Osteocyte (in vitro differentiated cells): ENCODE data around the gene NTN4. TPM values are rescaled to one million over a fixed set of nuclear protein-coding genes. Genes with fewer than 3 reads are reported as not detected.
"Not testable (repeated sequence)": the region's sequence is repeated elsewhere in the genome, so short reads cannot be mapped to it uniquely, and the experiment has no call there.

Experiments
- DNase-seq: peaks from one replicate; pipeline ENCODE4 v3.0.0; 2021; ENCODE audit warnings: mixed read lengths; ENCODE audit not compliant: unreplicated experiment; ENCODE audit errors: extremely low spot score
- H3K27ac Mint-ChIP-seq: one replicate; pipeline ENCODE4 v1.8.0; 2021; ENCODE audit warnings: mild to moderate bottlenecking, mixed read lengths; ENCODE audit not compliant: unreplicated experiment
- H3K27me3 Mint-ChIP-seq: one replicate; pipeline ENCODE4 v1.8.0; 2021; ENCODE audit warnings: mixed read lengths; ENCODE audit not compliant: unreplicated experiment
- H3K36me3 Mint-ChIP-seq: one replicate; pipeline ENCODE4 v1.8.0; 2021; ENCODE audit warnings: mixed read lengths; ENCODE audit not compliant: unreplicated experiment
- H3K4me1 Mint-ChIP-seq: one replicate; pipeline ENCODE4 v1.8.0; 2021; ENCODE audit warnings: mixed read lengths; ENCODE audit not compliant: unreplicated experiment
- H3K4me3 Mint-ChIP-seq: one replicate; pipeline ENCODE4 v1.8.0; 2021; ENCODE audit warnings: mild to moderate bottlenecking, moderate library complexity, mixed read lengths; ENCODE audit not compliant: unreplicated experiment
- H3K9me3 Mint-ChIP-seq: one replicate; pipeline ENCODE4 v1.8.0; 2021; ENCODE audit warnings: mixed read lengths; ENCODE audit not compliant: unreplicated experiment
- CTCF ChIP-seq: fragments of 200-600 bp; sonication (generic); IDR thresholded peaks from 2 replicates; pipeline ENCODE4 v1.5.0; 2021; ENCODE audit warnings: antibody characterized with exemption, mild to moderate bottlenecking, moderate library complexity
- total RNA-seq: library from RNA; stranded (reverse); gene quantifications from 2 replicates; pipeline ENCODE4 v1.2.1, GENCODE V29; 2021

NTN4 gene
- total RNA-seq, 1 donor from 2014 or later = 654 TPM

GRCh38 chr12:95672166-95672565, 118.4 kb downstream of the NTN4 start:
- Mint-ChIP-seq H3K36me3 (peaks cover 55% of the 10 kb centered on the region), H3K27me3 (no peaks in the 10 kb centered on the region), H3K9me3 (no peaks in the 10 kb centered on the region), H3K4me1 (peaks cover 39% of the 10 kb centered on the region), H3K4me3 (no peak overlapping the region), H3K27ac (peak overlapping the region; percentile 72)
- no peak for TF ChIP-seq CTCF
- DNase-seq = no peak

- Mint-ChIP-seq H3K27me3 (no peaks in the 10 kb centered on the region), H3K4me3 (no peak overlapping the region), H3K36me3 (peaks cover 55% of the 10 kb centered on the region), H3K9me3 (no peaks in the 10 kb centered on the region), H3K4me1 (peaks cover 43% of the 10 kb centered on the region), H3K27ac (peak overlapping the region; percentile 72)
- DNase-seq = no peak
- TF ChIP-seq CTCF = no peak
These were observed 119.3 kb downstream of the NTN4 start for GRCh38 chr12:95671265-95671664.

GRCh38 chr12:95663525-95663924, 127.0 kb downstream of the NTN4 start:
- Mint-ChIP-seq H3K4me3 (no peak overlapping the region), H3K4me1 (peaks cover 32% of the 10 kb centered on the region), H3K27me3 (no peaks in the 10 kb centered on the region), H3K9me3 (no peaks in the 10 kb centered on the region), H3K36me3 (peaks cover 55% of the 10 kb centered on the region), H3K27ac (peak overlapping the region; percentile 84)
- TF ChIP-seq CTCF = no peak
- no peak for DNase-seq

GRCh38 chr12:95661360-95661759, 129.2 kb downstream of the NTN4 start:
- H3K4me1 Mint-ChIP-seq = peaks cover 26% of the 10 kb centered on the region
- H3K36me3 Mint-ChIP-seq = peaks cover 48% of the 10 kb centered on the region
- DNase-seq = no peak
- no peaks in the 10 kb centered on the region for H3K27me3 Mint-ChIP-seq
- no peaks in the 10 kb centered on the region for H3K9me3 Mint-ChIP-seq
- H3K4me3 Mint-ChIP-seq = no peak overlapping the region
- TF ChIP-seq CTCF = no peak
- peak overlapping the region; percentile 80 for H3K27ac Mint-ChIP-seq

- no peak for TF ChIP-seq CTCF
- Mint-ChIP-seq H3K4me3 (no peak overlapping the region), H3K9me3 (peaks cover 4% of the 10 kb centered on the region), H3K27me3 (no peaks in the 10 kb centered on the region), H3K36me3 (peaks cover 32% of the 10 kb centered on the region), H3K27ac (peak overlapping the region; percentile 20), H3K4me1 (peaks cover 25% of the 10 kb centered on the region)
- no peak for DNase-seq
These were observed 132.2 kb downstream of the NTN4 start for GRCh38 chr12:95658386-95658785.

- not testable (repeated sequence) for H3K9me3 Mint-ChIP-seq, H3K27me3 Mint-ChIP-seq, H3K4me3 Mint-ChIP-seq, DNase-seq
- Mint-ChIP-seq H3K4me1 (peaks cover 40% of the 10 kb centered on the region), H3K36me3 (peaks cover 13% of the 10 kb centered on the region), H3K27ac (peak overlapping the region; percentile 93)
These were observed 135.9 kb downstream of the NTN4 start for GRCh38 chr12:95654665-95655064.
